Pancreas (tissue), 10 donors: ENCODE data around the gene GP1BB. TPM values are rescaled to one million over a fixed set of nuclear protein-coding genes. Genes with fewer than 3 reads are reported as not detected.

Experiments used
- ATAC-seq, 4 donors: fragments of 200-7000 bp; cut with Tn5 transposase; one replicate each; pipeline versions ENCODE4 v1.8.0 to v1.9.1; 2020; ENCODE audit warnings: mild to moderate bottlenecking in 4 of 4, moderate library complexity in 4 of 4
- DNase-seq, 6 donors: peaks; one replicate each; pipeline ENCODE4 v3.0.0-alpha.2; 2020
- FAIRE-seq: peaks from 2 replicates; lab custom pipeline; 2012; peaks lifted over from hg19 to GRCh38; lab: Jason Lieb, UNC
- H3K27ac ChIP-seq, 4 donors: fragments of 200-600 bp; sonication (generic); 1 replicate in 3 of 4; 2 replicates in 1 of 4; pipeline versions ENCODE4 v1.5.0 to v1.8.0; 2020
- H3K27me3 ChIP-seq, 4 donors: fragments of 200-600 bp; one replicate each; pipeline ENCODE4 v1.8.0; 2021
- H3K36me3 ChIP-seq, 3 donors: fragments of 200-600 bp; sonication (generic) in 1 of 3; one replicate each; pipeline versions ENCODE4 v1.5.0 to v1.8.0; 2020 to 2021
- H3K4me1 ChIP-seq, 3 donors: fragments of 200-600 bp; one replicate each; pipeline ENCODE4 v1.8.0; 2021
- H3K4me3 ChIP-seq, 4 donors: fragments of 200-600 bp; sonication (generic) in 2 of 4; one replicate each; pipeline versions ENCODE4 v1.5.0 to v1.8.0; 2020 to 2021
- H3K9me3 ChIP-seq, 4 donors: fragments of 200-600 bp; one replicate each; pipeline ENCODE4 v1.8.0; 2021
- WGBS, 2 donors: extraction: QIAGEN DNeasy Blood & Tissue Kit; methylation state at CpG; one replicate each; pipeline ENCODE4 v1.1.7; 2013; 5-methylcytosine and 5-hydroxymethylcytosine counted together
- intact Hi-C, 3 donors: fragments of 100-400 bp; cut with DNase I; formaldehyde crosslinking; loops; one replicate each; pipeline versions ENCODE4 v1.11.1 to v1.14.2; 2022
- polyA plus RNA-seq, 2 donors: library from polyadenylated mRNA; stranded (reverse); fragments of 200-250 nt; gene quantifications; one replicate each; pipeline ENCODE4 v1.2.3, GENCODE V29; 2013
- total RNA-seq, 6 donors: library from RNA; stranded (reverse); fragmentation: NEBNext Ultra II Directional in 4 of 6; extraction: Animal tissue kit (Norgen Biotek cat#: 25700) in 4 of 6; gene quantifications; one replicate each; pipeline versions ENCODE4 v1.2.1 to v1.2.4, GENCODE V29; 2021 to 2023
- TF ChIP-seq, protein P1 (sequence below), 4 donors: fragments of 200-600 bp; sonication (generic) in 3 of 4; IDR thresholded peaks; one replicate each; pipeline versions ENCODE4 v1.5.0 to v1.8.0; 2021; ENCODE audit warnings: antibody characterized with exemption in 4 of 4
- donor health status: healthy with polysubstance abuse.
- donor health status: DM: no; HTN: no; CAD: no; lungs with moderate emphysema.
- donor health status: DM: no; HTN: no; CAD: no.
- donor health status: control.
- donor health status: control.
- donor health status: Bipolar disorder and iron deficiency.
- donor health status: DM: yes; HTN: yes; CAD: no.
- donor health status: DM: no; HTN: no; CAD: no.
- donor health status: DM: no; HTN: no; CAD: no.
- donor health status: DM: yes; HTN: yes; CAD: no.

GP1BB gene
- total and polyA plus RNA-seq, 8 donors, result 1.2 to 21.2 (median 1.5) TPM; not detected in 2

DNA sequence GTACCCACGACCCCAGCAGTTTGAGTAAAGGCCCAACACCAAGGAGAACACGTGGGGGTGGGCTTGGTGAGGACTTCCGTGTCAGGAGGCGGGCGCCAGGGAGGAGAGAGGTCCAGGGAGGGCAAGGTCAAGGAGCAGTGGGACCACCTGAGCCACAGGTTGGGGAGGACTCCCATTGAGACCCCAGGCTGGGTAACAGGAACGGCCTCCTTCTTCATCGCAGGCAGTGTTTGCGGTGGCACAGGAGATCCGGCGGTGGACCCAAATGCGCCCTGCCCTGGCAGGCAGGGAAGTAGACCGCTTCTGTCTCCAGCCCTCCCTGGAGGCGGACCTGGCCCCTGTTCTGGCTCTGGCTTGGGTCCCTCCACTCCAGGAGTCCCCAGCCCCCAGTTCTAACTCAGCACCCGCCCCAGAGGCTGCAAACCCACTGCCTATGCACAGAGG, 31.4 kb downstream of the GP1BB start:
- DNase-seq, result no peak
- H3K9me3 ChIP-seq, result no peaks in the 10 kb centered on the region
- TF ChIP-seq, protein P1, sequence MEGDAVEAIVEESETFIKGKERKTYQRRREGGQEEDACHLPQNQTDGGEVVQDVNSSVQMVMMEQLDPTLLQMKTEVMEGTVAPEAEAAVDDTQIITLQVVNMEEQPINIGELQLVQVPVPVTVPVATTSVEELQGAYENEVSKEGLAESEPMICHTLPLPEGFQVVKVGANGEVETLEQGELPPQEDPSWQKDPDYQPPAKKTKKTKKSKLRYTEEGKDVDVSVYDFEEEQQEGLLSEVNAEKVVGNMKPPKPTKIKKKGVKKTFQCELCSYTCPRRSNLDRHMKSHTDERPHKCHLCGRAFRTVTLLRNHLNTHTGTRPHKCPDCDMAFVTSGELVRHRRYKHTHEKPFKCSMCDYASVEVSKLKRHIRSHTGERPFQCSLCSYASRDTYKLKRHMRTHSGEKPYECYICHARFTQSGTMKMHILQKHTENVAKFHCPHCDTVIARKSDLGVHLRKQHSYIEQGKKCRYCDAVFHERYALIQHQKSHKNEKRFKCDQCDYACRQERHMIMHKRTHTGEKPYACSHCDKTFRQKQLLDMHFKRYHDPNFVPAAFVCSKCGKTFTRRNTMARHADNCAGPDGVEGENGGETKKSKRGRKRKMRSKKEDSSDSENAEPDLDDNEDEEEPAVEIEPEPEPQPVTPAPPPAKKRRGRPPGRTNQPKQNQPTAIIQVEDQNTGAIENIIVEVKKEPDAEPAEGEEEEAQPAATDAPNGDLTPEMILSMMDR (IDR thresholded peaks at IDR 0.05), result no peak
- peaks cover 0 to 15% (median 5%) of the 10 kb centered on the region in 4 donors for H3K27me3 ChIP-seq
- FAIRE-seq, result no peak
- peaks cover 0 to 4% (median 0%) of the 10 kb centered on the region in 3 donors for H3K4me1 ChIP-seq
- no peak overlapping the region for H3K4me3 ChIP-seq
- no peak for ATAC-seq
- H3K36me3 ChIP-seq, result no peaks in the 10 kb centered on the region
- WGBS, 2 donors, result 40 to 41% methylated on average over 14 of the region's 14 CpGs
- no peak overlapping the region for H3K27ac ChIP-seq
- intact Hi-C loops, result no loop called here

GRCh38 chr22:19755145-19755710, 31.9 kb downstream of the GP1BB start:
- ATAC-seq (no peak), FAIRE-seq (no peak), DNase-seq (no peak)
- Histone ChIP-seq H3K4me1 (peaks cover 0 to 4% (median 0%) of the 10 kb centered on the region in 3 donors), H3K27ac (no peak overlapping the region), H3K27me3 (peaks cover 0 to 15% (median 9%) of the 10 kb centered on the region in 4 donors), H3K36me3 (no peaks in the 10 kb centered on the region), H3K9me3 (no peaks in the 10 kb centered on the region), H3K4me3 (no peak overlapping the region)
- WGBS, 2 donors, result 3 to 4% methylated on average over 50 to 59 of the region's 59 CpGs
- TF ChIP-seq, protein P1 (IDR thresholded peaks at IDR 0.05), result no peak
- intact Hi-C loops, result no loop called here

GRCh38 chr22:19755722-19756287, 32.5 kb downstream of the GP1BB start:
- no peak for FAIRE-seq

DNA sequence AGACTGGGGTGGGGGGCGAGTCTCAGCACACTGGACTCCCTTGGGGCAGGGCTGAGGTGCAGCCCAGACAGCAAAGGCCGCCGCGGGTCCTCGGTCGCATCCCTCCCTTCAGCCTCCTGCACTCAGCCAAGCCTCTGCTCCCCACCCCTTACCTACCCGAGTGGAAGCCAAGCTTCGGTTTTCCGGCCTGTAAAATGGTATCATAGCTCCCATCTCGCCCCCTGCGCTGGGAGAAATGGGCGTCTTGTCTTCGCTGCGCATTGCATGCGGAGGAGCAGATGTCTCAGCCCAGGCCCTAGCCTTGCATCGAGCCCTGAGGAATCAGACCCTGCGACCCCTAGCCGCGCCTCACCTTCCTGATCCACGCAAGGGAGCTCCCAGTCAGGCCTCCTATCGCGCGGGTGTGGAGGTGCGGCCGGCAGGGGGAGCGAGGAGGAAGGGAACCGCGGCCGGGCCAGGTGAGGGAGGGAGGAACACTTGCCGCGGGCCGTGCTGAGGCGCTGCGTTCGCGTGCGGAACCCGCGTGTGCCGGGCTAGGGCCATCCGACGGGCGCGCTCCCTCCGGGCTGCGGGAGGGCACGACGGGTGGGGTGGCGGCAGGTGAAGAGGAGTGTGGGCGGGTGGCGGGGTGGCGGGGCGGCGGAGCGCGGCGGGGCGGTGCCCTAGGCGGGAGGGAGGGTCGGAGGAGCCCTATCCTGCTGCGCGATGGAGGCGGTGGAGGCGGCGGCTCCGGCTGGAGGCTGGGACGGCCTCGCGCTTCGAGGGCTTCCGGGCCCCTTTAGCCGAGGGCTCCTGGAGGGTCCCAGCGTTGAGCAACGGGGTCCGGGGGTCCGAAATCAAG, 33.2 kb downstream of the GP1BB start:
- H3K27ac ChIP-seq, result no peak overlapping the region
- 6% methylated on average over 67 to 76 of the region's 76 CpGs for WGBS, 2 donors
- no peak for FAIRE-seq
- DNase-seq, result peak in 5 of 6 donors; percentile 35 to 84 (median 51)
- TF ChIP-seq, protein P1 (IDR thresholded peaks at IDR 0.05), result peak in 3 of 4 donors; percentile 15 to 25 (median 20)
- intact Hi-C loops, result no loop called here
- H3K4me1 ChIP-seq, result peaks cover 0 to 4% (median 0%) of the 10 kb centered on the region in 3 donors
- peak; percentile 77 to 89 (median 84) for ATAC-seq
- no peaks in the 10 kb centered on the region for H3K9me3 ChIP-seq
- H3K4me3 ChIP-seq, result peak overlapping the region in 2 of 4 donors; percentile 8 to 33
- peaks cover 0 to 19% (median 9%) of the 10 kb centered on the region in 4 donors for H3K27me3 ChIP-seq
- no peaks in the 10 kb centered on the region for H3K36me3 ChIP-seq

More at GRCh38 chr22:19755722-19756287, 32.5 kb downstream of the GP1BB start:
- TF ChIP-seq, protein P1 (IDR thresholded peaks at IDR 0.05), result no peak
- Histone ChIP-seq H3K27me3 (peaks cover 0 to 15% (median 9%) of the 10 kb centered on the region in 4 donors), H3K27ac (no peak overlapping the region), H3K4me3 (no peak overlapping the region), H3K4me1 (peaks cover 0 to 4% (median 0%) of the 10 kb centered on the region in 3 donors), H3K9me3 (no peaks in the 10 kb centered on the region), H3K36me3 (no peaks in the 10 kb centered on the region)
- ATAC-seq, result peak in 2 of 4 donors; percentile 8 to 9
- WGBS, 2 donors, result 5 to 7% methylated on average over 26 of the region's 26 CpGs
- intact Hi-C loops, result no loop called here
- no peak for DNase-seq
